GM12878 (cell line): Measurements from ENCODE around the gene USP31. TPM values are rescaled to one million over a fixed set of nuclear protein-coding genes. Genes with fewer than 3 reads are reported as not detected.

Experiments
- ATAC-seq: fragments of 200-7000 bp; cut with Tn5 transposase; 3 replicates; pipeline ENCODE4 v1.9.1; 2020; ENCODE audit warnings: mild to moderate bottlenecking, moderate library complexity
- BruUV-seq: library from RNA; stranded (reverse); fragments of 400-500 nt; replicated peaks from 2 replicates; lab custom pipeline; 2021; lab: Mats Ljungman, UMichigan
- CTCF ChIA-PET: fragments of 300-600 bp; sonication (Branson Sonifier 250); formaldehyde crosslinking; extraction: SDS; loops from one replicate; lab custom pipeline; 2021; ENCODE audit warnings: inconsistent platforms; lab: Yijun Ruan, JAX
- POLR2A ChIA-PET: fragments of 350-600 bp; formaldehyde crosslinking; extraction: SDS; loops from one replicate; lab custom pipeline; 2021; ENCODE audit warnings: inconsistent platforms; lab: Charles Lee
- RAD21 ChIA-PET: fragments of 300-600 bp; sonication (Branson Sonifier 250); formaldehyde crosslinking; loops from one replicate; lab custom pipeline; 2023; ENCODE audit warnings: antibody characterized with exemption; ENCODE audit not compliant: unreplicated experiment; lab: Charles Lee
- SMC1A ChIA-PET: fragments of 300-600 bp; sonication (Branson Sonifier 250); formaldehyde crosslinking; loops from one replicate; lab custom pipeline; 2023; ENCODE audit not compliant: unreplicated experiment, uncharacterized antibody; lab: Charles Lee
- DNase-seq: peaks from one replicate; pipeline ENCODE4 v3.0.0-alpha.2; 2011; ENCODE audit warnings: low read depth, low spot score
- FAIRE-seq: peaks from 3 replicates; lab custom pipeline; 2011; peaks lifted over from hg19 to GRCh38; lab: Jason Lieb, UNC
- H2AFZ ChIP-seq: 2 replicates; pipeline ENCODE4 v1.6.0; 2011; ENCODE audit warnings: low read depth, low read length, control low read depth; ENCODE audit not compliant: control insufficient read depth
- H3K27ac ChIP-seq: 2 replicates; pipeline ENCODE4 v1.5.1; 2011; ENCODE audit warnings: control low read depth; ENCODE audit not compliant: control insufficient read depth, insufficient read depth
- H3K27me3 ChIP-seq, 2 experiments: replicated peaks in 1 of 2; 2 replicates each; pipeline versions ENCODE4 v1.6.0 to v1.6.1; 2011; ENCODE audit warnings: low read length in 1 of 2; ENCODE audit not compliant: control insufficient read depth in 2 of 2, insufficient read depth in 2 of 2
- H3K36me3 ChIP-seq, 2 experiments: 2 replicates each; pipeline ENCODE4 v1.5.1; 2011; ENCODE audit warnings: low read length in 1 of 2; ENCODE audit not compliant: control insufficient read depth in 2 of 2, insufficient read depth in 2 of 2
- H3K4me1 ChIP-seq: 2 replicates; pipeline ENCODE4 v1.6.1; 2011; ENCODE audit warnings: mild to moderate bottlenecking, low read length, moderate library complexity, mixed read lengths; ENCODE audit not compliant: control insufficient read depth, insufficient read depth
- H3K4me2 ChIP-seq: 2 replicates; pipeline ENCODE4 v1.6.0; 2011; ENCODE audit warnings: control low read depth; ENCODE audit not compliant: control insufficient read depth, insufficient read depth
- H3K4me3 ChIP-seq: fragments of 200-600 bp; sonication (generic); 2 replicates; pipeline ENCODE4 v1.5.1; 2016
- H3K79me2 ChIP-seq: 2 replicates; pipeline ENCODE4 v1.6.0; 2011; ENCODE audit warnings: low read length; ENCODE audit not compliant: control insufficient read depth, insufficient read depth
- H3K9ac ChIP-seq: 2 replicates; pipeline ENCODE4 v1.8.0; 2011; ENCODE audit warnings: low read length, control low read depth, mixed read lengths; ENCODE audit not compliant: control insufficient read depth, insufficient read depth
- H3K9me3 ChIP-seq: replicated peaks from 3 replicates; pipeline ENCODE4 v1.5.1; 2011; ENCODE audit warnings: mild to moderate bottlenecking, low read length; ENCODE audit not compliant: control insufficient read depth, insufficient read depth
- H4K20me1 ChIP-seq: 2 replicates; pipeline ENCODE4 v1.6.0; 2011; ENCODE audit not compliant: control insufficient read depth, insufficient read depth
- ATF7 ChIP-seq: fragments of 450-650 bp; IDR thresholded peaks from 2 replicates; pipeline ENCODE4 v1.6.1; 2016; ENCODE audit warnings: low read depth, mild to moderate bottlenecking
- CEBPB ChIP-seq, 2 experiments: fragments of 150-350 bp in 1 of 2; IDR thresholded peaks; 2 replicates each; pipeline ENCODE4 v1.6.1; 2012 to 2014; ENCODE audit warnings: low read depth in 2 of 2, low read length in 2 of 2, borderline replicate concordance in 1 of 2, inconsistent platforms in 1 of 2
- IRF5 ChIP-seq: fragments of 450-650 bp; IDR thresholded peaks from 2 replicates; pipeline ENCODE4 v1.6.1; 2017; ENCODE audit warnings: borderline replicate concordance
- KAT2A ChIP-seq: conservative IDR thresholded peaks from 2 replicates; pipeline ENCODE4 v1.6.1; 2011; ENCODE audit warnings: low read depth, low read length; ENCODE audit not compliant: control insufficient read depth
- MYB ChIP-seq: fragments of 150-350 bp; IDR thresholded peaks from 2 replicates; pipeline ENCODE4 v1.6.1; 2014; ENCODE audit warnings: mild to moderate bottlenecking, low read depth, low read length, borderline replicate concordance
- POU2F2 ChIP-seq: IDR thresholded peaks from 3 replicates; pipeline ENCODE4 v1.6.1; 2011; ENCODE audit warnings: low read depth, mild to moderate bottlenecking, low read length, borderline replicate concordance
- RB1 ChIP-seq: fragments of 450-650 bp; formaldehyde crosslinking; IDR thresholded peaks from 2 replicates; pipeline ENCODE4 v1.6.1; 2017; ENCODE audit warnings: mild to moderate bottlenecking, borderline replicate concordance
- SMAD1 ChIP-seq: fragments of 450-650 bp; IDR thresholded peaks from 2 replicates; pipeline ENCODE4 v1.6.1; 2018; ENCODE audit warnings: mild to moderate bottlenecking, low read depth; ENCODE audit not compliant: partially characterized antibody
- TBL1XR1 ChIP-seq: IDR thresholded peaks from 2 replicates; pipeline ENCODE4 v1.6.1; 2012; ENCODE audit warnings: low read depth, low read length, improper control_type of control experiment
- TCF7 ChIP-seq: IDR thresholded peaks from 2 replicates; pipeline ENCODE4 v1.6.1; 2014; ENCODE audit warnings: antibody characterized with exemption, borderline replicate concordance
- ZNF24 ChIP-seq: fragments of 450-650 bp; IDR thresholded peaks from 2 replicates; pipeline ENCODE4 v1.6.1; 2017; ENCODE audit warnings: antibody characterized with exemption, mild to moderate bottlenecking
- ZNF274 ChIP-seq: IDR thresholded peaks from one replicate; pipeline ENCODE4 v1.8.0; 2011; ENCODE audit not compliant: insufficient read length, insufficient read depth
- ZNF384 ChIP-seq: IDR thresholded peaks from 2 replicates; pipeline ENCODE4 v1.6.1; 2012; ENCODE audit warnings: low read depth, mild to moderate bottlenecking, low read length, improper control_type of control experiment, borderline replicate concordance
- WGBS: methylation state at CpG from one replicate; pipeline ENCODE4 v1.1.6; 2016; ENCODE audit warnings: low lambda C conversion rate; ENCODE audit not compliant: insufficient replicate concordance, insufficient coverage; ENCODE audit errors: missing lambda C conversion rate; 5-methylcytosine and 5-hydroxymethylcytosine counted together
- in situ Hi-C: fragments of 300-500 bp; cut with MboI; formaldehyde crosslinking; loops from 9 replicates; pipeline ENCODE4 v1.14.3; 2018; ENCODE audit warnings: mixed read lengths
- intact Hi-C: fragments of 100-400 bp; cut with micrococcal nuclease; formaldehyde crosslinking; loops from one replicate; pipeline ENCODE4 v1.14.2; 2022; ENCODE audit not compliant: unreplicated experiment
- polyA plus RNA-seq, 11 experiments: library from polyadenylated mRNA; depleted of rRNA in 4 of 11; unstranded in 6 of 11; stranded (reverse) in 5 of 11; fragments of >200 nt; fragmentation: Nextera tagmentation in 4 of 11; fragmentation: Illumina TruSeq in 1 of 11; extraction: Ambion mirVana in 4 of 11; extraction: Trizol in 1 of 11; gene quantifications; 1 replicate in 1 of 11; 2 replicates in 10 of 11; pipeline versions ENCODE4 v1.2.1 to v1.2.3, GENCODE V29; 2011 to 2016; ENCODE audit warnings: inconsistent platforms in 2 of 11, missing spikeins in 2 of 11, low read depth in 1 of 11
- total RNA-seq, 4 experiments: library from RNA; depleted of rRNA in 3 of 4; stranded (reverse); fragments of >200 nt in 3 of 4; fragmentation: Illumina TruSeq in 1 of 4; extraction: Trizol in 1 of 4; gene quantifications; 2 replicates each; pipeline versions ENCODE4 v1.2.1 to v1.2.3, GENCODE V29; 2013 to 2021
- TF ChIP-seq, protein P1 (sequence below): fragments of 450-650 bp; IDR thresholded peaks from 2 replicates; pipeline ENCODE4 v1.6.1; 2017; ENCODE audit warnings: antibody characterized with exemption, mild to moderate bottlenecking, moderate library complexity
- TF ChIP-seq, protein P2 (sequence below): IDR thresholded peaks from 2 replicates; pipeline ENCODE4 v1.6.1; 2011; ENCODE audit warnings: borderline replicate concordance, low read depth, mild to moderate bottlenecking, moderate library complexity, low read length; ENCODE audit not compliant: insufficient read depth, poor library complexity, severe bottlenecking
- TF ChIP-seq, protein P3 (sequence below): fragments of 450-650 bp; conservative IDR thresholded peaks from 2 replicates; pipeline ENCODE4 v1.6.1; 2017; ENCODE audit warnings: mild to moderate bottlenecking, moderate library complexity

The USP31 gene
- total and polyA plus RNA-seq, 10 of the 15 experiments (the other 5 are each of a cell fraction or from before 2014, with no cell fraction given): 0.87 to 6.5 (median 3.2) TPM

GRCh38 chr16:23025692-23026307 is 123.5 kb downstream of the USP31 start:
- no peak overlapping the region for H3K4me3 ChIP-seq
- ChIA-PET SMC1A (no interaction called here), CTCF (interaction anchor here (1.0 to 1.8 kb wide), 2 partner anchors 12 to 36 kb away, joined by 3 to 5 read pairs; no protein-coding TSS in a partner anchor), RAD21 (no interaction called here), POLR2A (interaction anchor here (0.5 to 0.6 kb wide), 2 partner anchors 17 to 27 kb away, joined by 4 to 12 read pairs; no protein-coding TSS in a partner anchor)
- H3K4me2 ChIP-seq: no peak overlapping the region
- H4K20me1 ChIP-seq: no peaks in the 10 kb centered on the region
- H3K9ac ChIP-seq: no peak overlapping the region
- no peak overlapping the region for H2AFZ ChIP-seq
- H3K36me3 ChIP-seq: no peaks in the 10 kb centered on the region
- intact Hi-C loops: no loop called here
- no peaks in the 10 kb centered on the region for H3K4me1 ChIP-seq
- H3K27me3 ChIP-seq: peaks cover 0 to 1% of the 10 kb centered on the region in 2 experiments; a peak in 1 of 4 replicates
- H3K79me2 ChIP-seq: no peaks in the 10 kb centered on the region
- no TSS peak for BruUV-seq
- in situ Hi-C loops: no loop called here
- TF ChIP-seq POU2F2 (no peak), ZNF384 (no peak), ZNF24 (no peak), KAT2A (no peak), TBL1XR1 (no peak), CEBPB (IDR thresholded peaks at IDR 0.05; ENCODE audit: borderline replicate concordance in 1 of 2, low read depth in 2 of 2, low read length in 2 of 2) (no peak), TCF7 (no peak), MYB (no peak), SMAD1 (no peak), IRF5 (no peak), RB1 (no peak), ZNF274 (no peak), ATF7 (no peak)
- TF ChIP-seq, protein P1, sequence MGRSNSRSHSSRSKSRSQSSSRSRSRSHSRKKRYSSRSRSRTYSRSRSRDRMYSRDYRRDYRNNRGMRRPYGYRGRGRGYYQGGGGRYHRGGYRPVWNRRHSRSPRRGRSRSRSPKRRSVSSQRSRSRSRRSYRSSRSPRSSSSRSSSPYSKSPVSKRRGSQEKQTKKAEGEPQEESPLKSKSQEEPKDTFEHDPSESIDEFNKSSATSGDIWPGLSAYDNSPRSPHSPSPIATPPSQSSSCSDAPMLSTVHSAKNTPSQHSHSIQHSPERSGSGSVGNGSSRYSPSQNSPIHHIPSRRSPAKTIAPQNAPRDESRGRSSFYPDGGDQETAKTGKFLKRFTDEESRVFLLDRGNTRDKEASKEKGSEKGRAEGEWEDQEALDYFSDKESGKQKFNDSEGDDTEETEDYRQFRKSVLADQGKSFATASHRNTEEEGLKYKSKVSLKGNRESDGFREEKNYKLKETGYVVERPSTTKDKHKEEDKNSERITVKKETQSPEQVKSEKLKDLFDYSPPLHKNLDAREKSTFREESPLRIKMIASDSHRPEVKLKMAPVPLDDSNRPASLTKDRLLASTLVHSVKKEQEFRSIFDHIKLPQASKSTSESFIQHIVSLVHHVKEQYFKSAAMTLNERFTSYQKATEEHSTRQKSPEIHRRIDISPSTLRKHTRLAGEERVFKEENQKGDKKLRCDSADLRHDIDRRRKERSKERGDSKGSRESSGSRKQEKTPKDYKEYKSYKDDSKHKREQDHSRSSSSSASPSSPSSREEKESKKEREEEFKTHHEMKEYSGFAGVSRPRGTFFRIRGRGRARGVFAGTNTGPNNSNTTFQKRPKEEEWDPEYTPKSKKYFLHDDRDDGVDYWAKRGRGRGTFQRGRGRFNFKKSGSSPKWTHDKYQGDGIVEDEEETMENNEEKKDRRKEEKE: no peak
- TF ChIP-seq, protein P2, sequence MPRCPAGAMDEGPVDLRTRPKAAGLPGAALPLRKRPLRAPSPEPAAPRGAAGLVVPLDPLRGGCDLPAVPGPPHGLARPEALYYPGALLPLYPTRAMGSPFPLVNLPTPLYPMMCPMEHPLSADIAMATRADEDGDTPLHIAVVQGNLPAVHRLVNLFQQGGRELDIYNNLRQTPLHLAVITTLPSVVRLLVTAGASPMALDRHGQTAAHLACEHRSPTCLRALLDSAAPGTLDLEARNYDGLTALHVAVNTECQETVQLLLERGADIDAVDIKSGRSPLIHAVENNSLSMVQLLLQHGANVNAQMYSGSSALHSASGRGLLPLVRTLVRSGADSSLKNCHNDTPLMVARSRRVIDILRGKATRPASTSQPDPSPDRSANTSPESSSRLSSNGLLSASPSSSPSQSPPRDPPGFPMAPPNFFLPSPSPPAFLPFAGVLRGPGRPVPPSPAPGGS: no peak
- TF ChIP-seq, protein P3, sequence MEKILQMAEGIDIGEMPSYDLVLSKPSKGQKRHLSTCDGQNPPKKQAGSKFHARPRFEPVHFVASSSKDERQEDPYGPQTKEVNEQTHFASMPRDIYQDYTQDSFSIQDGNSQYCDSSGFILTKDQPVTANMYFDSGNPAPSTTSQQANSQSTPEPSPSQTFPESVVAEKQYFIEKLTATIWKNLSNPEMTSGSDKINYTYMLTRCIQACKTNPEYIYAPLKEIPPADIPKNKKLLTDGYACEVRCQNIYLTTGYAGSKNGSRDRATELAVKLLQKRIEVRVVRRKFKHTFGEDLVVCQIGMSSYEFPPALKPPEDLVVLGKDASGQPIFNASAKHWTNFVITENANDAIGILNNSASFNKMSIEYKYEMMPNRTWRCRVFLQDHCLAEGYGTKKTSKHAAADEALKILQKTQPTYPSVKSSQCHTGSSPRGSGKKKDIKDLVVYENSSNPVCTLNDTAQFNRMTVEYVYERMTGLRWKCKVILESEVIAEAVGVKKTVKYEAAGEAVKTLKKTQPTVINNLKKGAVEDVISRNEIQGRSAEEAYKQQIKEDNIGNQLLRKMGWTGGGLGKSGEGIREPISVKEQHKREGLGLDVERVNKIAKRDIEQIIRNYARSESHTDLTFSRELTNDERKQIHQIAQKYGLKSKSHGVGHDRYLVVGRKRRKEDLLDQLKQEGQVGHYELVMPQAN: no peak
- no peak for ATAC-seq
- no peak for FAIRE-seq
- H3K27ac ChIP-seq: no peak overlapping the region
- no peaks in the 10 kb centered on the region for H3K9me3 ChIP-seq
- no peak for DNase-seq
- 37% methylated on average over 4 of the region's 4 CpGs for WGBS
